ENCODE data around the gene RNF157. TPM values are rescaled to one million over a fixed set of nuclear protein-coding genes. Genes with fewer than 3 reads are reported as not detected.
A peak's percentile ranks its signal among the peaks of the same experiment; 100 is the strongest.

The RNF157 gene
- total and polyA plus RNA-seq, 10 of the 15 experiments (the other 5 are each of a cell fraction or from before 2014, with no cell fraction given), result 1.4 to 15.9 (median 9.6) TPM

DNA sequence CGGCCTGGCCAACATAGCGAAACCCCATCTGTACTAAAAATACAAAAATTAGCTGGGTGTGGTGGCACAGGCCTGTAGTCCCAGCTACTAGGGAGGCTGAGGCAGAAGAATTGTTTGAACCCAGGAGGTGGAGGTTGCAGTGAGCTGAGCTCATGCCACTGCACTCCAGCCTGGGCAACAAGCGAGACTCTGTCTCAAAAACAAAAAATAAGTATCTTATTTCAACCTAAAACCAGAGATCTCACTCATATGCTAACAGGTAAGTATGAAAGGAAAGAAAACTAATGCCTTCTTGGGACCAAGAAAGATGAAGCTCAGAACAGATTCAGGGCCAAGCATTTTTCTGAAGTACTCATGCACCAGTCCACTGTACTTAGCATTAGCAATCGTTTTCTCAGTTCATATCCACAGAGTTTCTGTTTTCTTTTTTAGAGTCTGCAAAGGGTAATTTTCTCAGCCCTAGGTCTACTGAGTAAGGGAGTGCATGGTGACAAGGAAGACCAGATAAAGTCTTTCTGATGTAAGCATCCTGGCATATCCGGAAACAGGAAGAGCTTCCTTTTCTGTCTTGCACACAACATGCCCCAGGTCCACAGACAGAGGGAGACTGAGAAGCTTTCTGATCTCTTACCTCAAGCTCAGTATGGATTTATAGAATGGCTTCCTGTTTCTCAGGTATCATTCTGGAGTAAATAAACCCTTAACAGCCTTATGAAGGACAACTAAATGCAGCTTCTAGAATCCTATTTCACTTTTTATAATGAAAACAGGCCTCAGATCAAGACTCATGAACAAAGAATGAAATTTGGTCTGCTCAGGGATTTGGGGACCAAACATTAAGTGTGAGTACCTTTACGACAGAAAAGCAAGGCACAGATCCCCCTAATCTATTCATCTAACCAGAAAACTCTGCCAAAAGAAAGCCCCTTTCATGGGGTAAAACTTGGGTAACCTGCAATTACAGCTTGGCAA is 60.5 kb downstream of the RNF157 start (continued):
- TF ChIP-seq ETV6 (conservative IDR thresholded peaks at IDR 0.05 in 1 of 2, IDR thresholded peaks at IDR 0.05 in 1 of 2; ENCODE audit: borderline replicate concordance in 1 of 2, low read depth in 1 of 2) (peak in 1 of 2 experiments; percentile 65; a peak in 1 of 4 replicates), SRF (IDR thresholded peaks at IDR 0.05; ENCODE audit: low read depth in 2 of 2, low read length in 2 of 2) (peak in 1 of 2 experiments; percentile 68; a peak in 1 of 4 replicates), SPI1 (IDR thresholded peaks at IDR 0.05; ENCODE audit: borderline replicate concordance, insufficient read depth, low read depth, low read length) (peak; percentile 13; the same call in 1 of the 2 replicates)
- TF ChIP-seq, protein P1, sequence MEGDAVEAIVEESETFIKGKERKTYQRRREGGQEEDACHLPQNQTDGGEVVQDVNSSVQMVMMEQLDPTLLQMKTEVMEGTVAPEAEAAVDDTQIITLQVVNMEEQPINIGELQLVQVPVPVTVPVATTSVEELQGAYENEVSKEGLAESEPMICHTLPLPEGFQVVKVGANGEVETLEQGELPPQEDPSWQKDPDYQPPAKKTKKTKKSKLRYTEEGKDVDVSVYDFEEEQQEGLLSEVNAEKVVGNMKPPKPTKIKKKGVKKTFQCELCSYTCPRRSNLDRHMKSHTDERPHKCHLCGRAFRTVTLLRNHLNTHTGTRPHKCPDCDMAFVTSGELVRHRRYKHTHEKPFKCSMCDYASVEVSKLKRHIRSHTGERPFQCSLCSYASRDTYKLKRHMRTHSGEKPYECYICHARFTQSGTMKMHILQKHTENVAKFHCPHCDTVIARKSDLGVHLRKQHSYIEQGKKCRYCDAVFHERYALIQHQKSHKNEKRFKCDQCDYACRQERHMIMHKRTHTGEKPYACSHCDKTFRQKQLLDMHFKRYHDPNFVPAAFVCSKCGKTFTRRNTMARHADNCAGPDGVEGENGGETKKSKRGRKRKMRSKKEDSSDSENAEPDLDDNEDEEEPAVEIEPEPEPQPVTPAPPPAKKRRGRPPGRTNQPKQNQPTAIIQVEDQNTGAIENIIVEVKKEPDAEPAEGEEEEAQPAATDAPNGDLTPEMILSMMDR (IDR thresholded peaks at IDR 0.05 in 2 of 3, conservative IDR thresholded peaks at IDR 0.05 in 1 of 3; ENCODE audit: control insufficient read depth in 2 of 3, extremely low read depth in 1 of 3, insufficient read depth in 1 of 3, low read depth in 3 of 3, low read length in 3 of 3), result peak in 2 of 3 experiments; percentile 3 to 12; a peak in 1 of 6 replicates

DNA sequence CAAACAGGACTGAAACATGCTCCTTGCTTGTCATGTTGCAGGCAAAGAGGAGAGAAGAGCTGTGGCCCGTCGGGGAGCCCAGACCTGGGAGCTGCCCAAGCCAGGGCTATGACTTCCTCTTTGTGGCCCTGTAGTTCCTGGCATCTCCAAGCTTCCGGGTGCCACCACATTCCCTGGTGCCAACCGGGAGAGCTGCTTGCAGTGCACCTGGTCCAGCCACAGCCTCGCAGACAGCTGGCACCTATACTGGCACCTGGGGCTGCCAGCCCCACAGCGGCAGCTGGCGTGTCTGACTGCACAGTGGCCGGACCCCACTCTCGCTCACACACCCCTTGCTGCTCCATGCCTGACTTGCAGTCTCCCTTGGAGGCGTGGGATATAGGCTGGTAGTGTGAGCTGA is 62.2 kb downstream of the RNF157 start:
- POLR2A ChIA-PET, result interaction anchor here (0.9 to 16.8 kb wide), 3 partner anchors 56 to 89 kb away, joined by 3 to 427 read pairs (median 4); partner anchors contain the start of gene UBALD2
- H3K4me1 ChIP-seq (ENCODE audit: control insufficient read depth, insufficient read depth, low read length), result peaks cover 12% of the 10 kb centered on the region

More for the DNA sequence above, 62.2 kb downstream of the RNF157 start:
- ChIA-PET RAD21 (ENCODE audit: unreplicated experiment) (interaction anchor here (0.8 to 17.4 kb wide), 4 partner anchors 54 to 315 kb away, joined by 3 to 419 read pairs (median 64); partner anchors contain the start of gene UBALD2), SMC1A (ENCODE audit: uncharacterized antibody, unreplicated experiment) (interaction anchor here (0.8 to 12.7 kb wide), 7 partner anchors 36 to 178 kb away, joined by 4 to 147 read pairs (median 12); partner anchors contain the start of genes CDK3, FOXJ1 and UBALD2), CTCF (interaction anchor here (0.5 to 12.6 kb wide), 11 partner anchors 10 to 207 kb away, joined by 3 to 162 read pairs (median 13); partner anchors contain the start of genes SPHK1 and UBALD2)
- Histone ChIP-seq H3K9me3 (replicated peaks; ENCODE audit: control insufficient read depth, insufficient read depth, low read length) (no peaks in the 10 kb centered on the region; the same call in 2 of the 3 replicates), H3K36me3 (ENCODE audit: control insufficient read depth in 2 of 2, insufficient read depth in 2 of 2, low read length in 1 of 2) (no peaks in the 10 kb centered on the region), H3K9ac (ENCODE audit: control insufficient read depth, insufficient read depth, low read length) (no peak overlapping the region), H3K4me2 (ENCODE audit: control insufficient read depth, insufficient read depth) (no peak overlapping the region), H2AFZ (ENCODE audit: control insufficient read depth, low read depth, low read length) (no peak overlapping the region), H3K79me2 (ENCODE audit: control insufficient read depth, insufficient read depth, low read length) (no peaks in the 10 kb centered on the region), H3K4me3 (no peak overlapping the region), H3K27ac (ENCODE audit: control insufficient read depth, insufficient read depth) (no peak overlapping the region), H4K20me1 (ENCODE audit: control insufficient read depth, insufficient read depth) (no peaks in the 10 kb centered on the region), H3K27me3 (replicated peaks in 1 of 2; ENCODE audit: control insufficient read depth in 2 of 2, insufficient read depth in 2 of 2, low read length in 1 of 2) (no peaks in the 10 kb centered on the region)
- intact Hi-C loops (cut with micrococcal nuclease; ENCODE audit: unreplicated experiment) (no loop called here), in situ Hi-C loops (cut with MboI) (no loop called here)
- WGBS (ENCODE audit: insufficient coverage, insufficient replicate concordance, low lambda C conversion rate, missing lambda C conversion rate), result 75% methylated on average over 10 of the region's 10 CpGs
- TF ChIP-seq, protein P2, sequence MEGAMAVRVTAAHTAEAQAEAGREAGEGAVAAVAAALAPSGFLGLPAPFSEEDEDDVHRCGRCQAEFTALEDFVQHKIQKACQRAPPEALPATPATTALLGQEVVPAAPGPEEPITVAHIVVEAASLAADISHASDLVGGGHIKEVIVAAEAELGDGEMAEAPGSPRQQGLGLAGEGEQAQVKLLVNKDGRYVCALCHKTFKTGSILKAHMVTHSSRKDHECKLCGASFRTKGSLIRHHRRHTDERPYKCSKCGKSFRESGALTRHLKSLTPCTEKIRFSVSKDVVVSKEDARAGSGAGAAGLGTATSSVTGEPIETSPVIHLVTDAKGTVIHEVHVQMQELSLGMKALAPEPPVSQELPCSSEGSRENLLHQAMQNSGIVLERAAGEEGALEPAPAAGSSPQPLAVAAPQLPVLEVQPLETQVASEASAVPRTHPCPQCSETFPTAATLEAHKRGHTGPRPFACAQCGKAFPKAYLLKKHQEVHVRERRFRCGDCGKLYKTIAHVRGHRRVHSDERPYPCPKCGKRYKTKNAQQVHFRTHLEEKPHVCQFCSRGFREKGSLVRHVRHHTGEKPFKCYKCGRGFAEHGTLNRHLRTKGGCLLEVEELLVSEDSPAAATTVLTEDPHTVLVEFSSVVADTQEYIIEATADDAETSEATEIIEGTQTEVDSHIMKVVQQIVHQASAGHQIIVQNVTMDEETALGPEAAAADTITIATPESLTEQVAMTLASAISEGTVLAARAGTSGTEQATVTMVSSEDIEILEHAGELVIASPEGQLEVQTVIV (IDR thresholded peaks at IDR 0.05; ENCODE audit: borderline replicate concordance, partially characterized antibody), result no peak
- TF ChIP-seq MTA2 (IDR thresholded peaks at IDR 0.05; ENCODE audit: low read depth), result no peak
- ATAC-seq (no peak), FAIRE-seq (no peak), DNase-seq (ENCODE audit: low read depth, low spot score) (no peak)
- BruUV-seq (replicated peaks), result no TSS peak

All from GM12878 (cell line).